ENCODE data around the gene KCNMB2.
"Not testable (repeated sequence)": the region's sequence is repeated elsewhere in the genome, so short reads cannot be mapped to it uniquely, and the experiment has no call there.

The KCNMB2 gene

DNA sequence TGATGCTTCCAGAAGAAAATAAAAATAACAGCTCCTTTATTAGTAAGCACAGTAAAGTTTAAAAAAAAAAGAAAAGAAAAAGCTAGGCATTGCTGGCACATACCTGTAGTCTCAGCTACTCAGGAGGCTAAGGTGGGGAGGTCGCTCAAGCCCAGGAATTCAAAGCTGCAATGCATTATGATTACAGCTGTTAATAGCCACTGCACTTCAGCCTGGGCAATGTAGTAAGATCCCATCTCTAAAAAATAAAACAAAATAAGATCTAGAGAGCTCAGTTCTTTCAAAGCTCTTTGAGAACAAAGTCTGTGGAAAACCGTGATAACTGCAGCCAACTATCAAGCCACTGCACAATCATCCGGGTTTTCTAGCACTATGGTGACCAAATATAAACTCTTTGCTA lies 323.1 kb downstream of the KCNMB2 start:
- Histone ChIP-seq H3K4me3 (ENCODE audit: low read length) (no peak overlapping the region), H3K27me3 (ENCODE audit: control insufficient read depth, insufficient read depth, low read length) (no peaks in the 10 kb centered on the region), H3K27ac (ENCODE audit: low read depth, low read length) (no peak overlapping the region), H3K4me1 (ENCODE audit: control insufficient read depth, insufficient read depth, low read length) (no peaks in the 10 kb centered on the region), H3K9ac (ENCODE audit: low read length) (no peak overlapping the region), H3K36me3 (ENCODE audit: control insufficient read depth, insufficient read depth, low read length) (no peaks in the 10 kb centered on the region)

DNA sequence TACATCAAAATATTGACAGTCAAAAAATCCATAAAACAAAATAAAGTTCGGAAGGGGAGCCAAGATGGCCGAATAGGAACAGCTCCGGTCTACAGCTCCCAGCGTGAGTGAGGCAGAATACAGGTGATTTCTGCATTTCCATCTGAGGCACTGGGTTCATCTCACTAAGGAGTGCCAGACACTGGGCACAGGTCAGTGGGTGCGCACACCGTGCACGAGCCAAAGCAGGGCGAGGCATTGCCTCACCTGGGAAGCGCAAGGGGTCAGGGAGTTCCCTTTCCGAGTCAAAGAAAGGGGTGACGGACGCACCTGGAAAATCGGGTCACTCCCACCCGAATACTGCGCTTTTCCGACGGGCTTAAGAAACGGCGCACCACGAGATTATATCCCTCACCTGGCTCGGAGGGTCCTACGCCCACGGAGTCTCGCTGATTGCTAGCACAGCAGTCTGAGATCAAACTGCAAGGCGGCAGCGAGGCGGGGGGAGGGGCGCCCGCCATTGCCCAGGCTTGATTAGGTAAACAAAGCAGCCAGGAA lies 323.7 kb downstream of the KCNMB2 start:
- H3K4me1 ChIP-seq (ENCODE audit: control insufficient read depth, insufficient read depth, low read length); H3K9ac ChIP-seq (ENCODE audit: low read length); H3K4me3 ChIP-seq (ENCODE audit: low read length); H3K36me3 ChIP-seq (ENCODE audit: control insufficient read depth, insufficient read depth, low read length); H3K27ac ChIP-seq (ENCODE audit: low read depth, low read length); H3K27me3 ChIP-seq (ENCODE audit: control insufficient read depth, insufficient read depth, low read length): not testable (repeated sequence)

DNA sequence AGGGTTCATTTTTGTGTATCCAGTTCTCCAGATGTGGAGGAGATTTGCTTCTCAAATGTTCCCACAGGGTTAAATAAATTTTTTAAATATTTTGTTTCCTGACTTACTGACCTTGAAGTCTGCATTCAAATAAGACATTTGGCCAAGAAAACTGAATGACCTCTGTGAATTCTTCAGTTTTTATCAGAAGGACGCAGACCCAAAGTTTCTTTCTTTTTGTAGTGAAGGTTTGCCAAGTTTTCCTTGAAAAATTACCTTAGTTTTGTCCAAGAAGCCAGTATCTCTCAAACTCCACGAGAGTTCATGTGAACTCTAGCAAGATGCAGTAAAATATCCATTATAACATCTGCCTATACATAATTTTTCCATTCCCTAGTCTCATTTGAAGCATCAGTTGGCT lies 332.4 kb downstream of the KCNMB2 start:
- Histone ChIP-seq H3K27ac (ENCODE audit: low read depth, low read length) (no peak overlapping the region), H3K4me1 (ENCODE audit: control insufficient read depth, insufficient read depth, low read length) (no peaks in the 10 kb centered on the region), H3K36me3 (ENCODE audit: control insufficient read depth, insufficient read depth, low read length) (no peaks in the 10 kb centered on the region), H3K9ac (ENCODE audit: low read length) (no peak overlapping the region), H3K4me3 (ENCODE audit: low read length) (no peak overlapping the region), H3K27me3 (ENCODE audit: control insufficient read depth, insufficient read depth, low read length) (no peaks in the 10 kb centered on the region)

DNA sequence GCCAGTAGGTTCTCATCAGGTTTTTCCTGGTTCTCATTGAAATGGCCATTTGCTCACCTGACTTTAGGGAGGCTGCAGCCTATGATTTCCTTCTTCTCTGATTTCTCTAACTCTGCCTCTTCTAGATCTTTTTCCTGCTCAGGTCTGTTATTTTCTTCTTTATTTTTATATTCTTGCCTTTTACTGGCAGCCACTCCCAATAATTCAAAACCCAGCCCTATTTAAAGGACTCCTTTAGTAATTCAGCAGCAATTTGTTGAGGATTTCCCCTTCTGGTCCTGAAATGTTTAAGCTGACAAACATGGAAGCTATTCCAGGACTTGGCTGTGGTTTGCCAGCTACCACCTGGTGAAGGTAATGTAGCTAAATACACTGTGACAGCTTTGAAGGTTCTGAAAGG lies 333.8 kb downstream of the KCNMB2 start:
- H3K27ac ChIP-seq (ENCODE audit: low read depth, low read length): no peak overlapping the region
- no peaks in the 10 kb centered on the region for H3K4me1 ChIP-seq (ENCODE audit: control insufficient read depth, insufficient read depth, low read length)
- H3K4me3 ChIP-seq (ENCODE audit: low read length): no peak overlapping the region

DNA sequence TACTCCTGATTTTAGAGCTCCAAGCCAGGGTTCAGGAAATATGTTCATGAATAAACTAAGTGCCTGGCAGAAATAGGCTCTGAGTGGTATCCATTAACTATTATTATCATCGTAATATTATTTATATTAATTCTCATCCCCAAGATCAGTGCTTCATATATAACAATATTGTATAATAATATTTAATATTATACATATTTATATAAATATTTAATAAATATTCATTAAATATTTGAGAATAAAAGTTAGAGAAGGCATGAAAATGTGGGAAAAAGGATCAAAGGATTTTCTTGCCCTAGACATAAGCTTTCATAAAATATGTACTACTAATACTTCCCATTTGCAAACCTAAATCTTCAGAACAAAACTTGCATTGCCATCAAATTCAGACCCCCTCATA lies 338.9 kb downstream of the KCNMB2 start:
- H3K4me1 ChIP-seq (ENCODE audit: control insufficient read depth, insufficient read depth, low read length): no peaks in the 10 kb centered on the region
- H3K27me3 ChIP-seq (ENCODE audit: control insufficient read depth, insufficient read depth, low read length): no peaks in the 10 kb centered on the region
- no peak overlapping the region for H3K9ac ChIP-seq (ENCODE audit: low read length)
- no peak overlapping the region for H3K4me3 ChIP-seq (ENCODE audit: low read length)
- no peak overlapping the region for H3K27ac ChIP-seq (ENCODE audit: low read depth, low read length)
- H3K36me3 ChIP-seq (ENCODE audit: control insufficient read depth, insufficient read depth, low read length): no peaks in the 10 kb centered on the region

More for the DNA sequence above, 333.8 kb downstream of the KCNMB2 start:
- Histone ChIP-seq H3K27me3 (ENCODE audit: control insufficient read depth, insufficient read depth, low read length) (no peaks in the 10 kb centered on the region), H3K36me3 (ENCODE audit: control insufficient read depth, insufficient read depth, low read length) (no peaks in the 10 kb centered on the region), H3K9ac (ENCODE audit: low read length) (no peak overlapping the region)

DNA sequence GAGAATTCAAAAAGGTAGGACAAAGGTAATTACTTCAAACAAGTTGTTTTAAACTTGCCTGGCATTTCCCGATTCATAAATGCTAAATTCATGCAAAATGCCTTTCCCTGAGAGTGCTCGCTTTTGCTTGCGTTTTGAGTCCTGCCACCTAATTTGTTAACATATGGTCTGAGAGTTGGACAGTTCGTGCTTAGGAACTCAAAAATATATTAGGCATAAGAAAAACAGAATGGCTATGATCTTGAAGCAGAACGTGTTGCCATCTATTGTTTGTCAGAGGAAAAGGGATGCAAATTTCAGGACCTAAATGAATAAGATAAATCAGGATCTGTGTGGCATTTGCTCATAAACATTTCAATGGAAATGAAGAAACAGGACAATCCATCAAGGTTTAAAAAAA lies 339.6 kb downstream of the KCNMB2 start:
- Histone ChIP-seq H3K27me3 (ENCODE audit: control insufficient read depth, insufficient read depth, low read length) (no peaks in the 10 kb centered on the region), H3K4me3 (ENCODE audit: low read length) (no peak overlapping the region), H3K4me1 (ENCODE audit: control insufficient read depth, insufficient read depth, low read length) (no peaks in the 10 kb centered on the region), H3K9ac (ENCODE audit: low read length) (no peak overlapping the region), H3K36me3 (ENCODE audit: control insufficient read depth, insufficient read depth, low read length) (no peaks in the 10 kb centered on the region), H3K27ac (ENCODE audit: low read depth, low read length) (no peak overlapping the region)

DNA sequence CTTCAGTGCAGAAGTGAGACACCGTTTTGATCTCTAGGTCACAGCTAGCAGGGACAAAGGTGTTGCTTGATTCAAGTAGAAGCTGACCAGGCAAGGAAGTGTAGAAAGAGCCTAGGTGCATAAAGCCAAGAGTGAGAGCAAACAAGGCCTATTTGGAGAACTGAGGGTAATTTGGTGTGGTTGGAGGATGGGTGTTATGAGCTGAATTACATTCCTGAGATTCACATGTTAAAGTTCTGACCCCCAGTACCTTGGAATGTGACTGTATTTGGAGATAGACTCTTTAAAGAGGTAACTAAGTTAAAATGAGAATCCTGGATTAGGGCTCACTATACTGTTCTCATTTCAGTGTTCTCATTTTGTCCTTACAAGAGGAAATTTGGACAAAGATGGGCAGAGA lies 344.0 kb downstream of the KCNMB2 start:
- Histone ChIP-seq H3K27ac (ENCODE audit: low read depth, low read length) (no peak overlapping the region), H3K4me1 (ENCODE audit: control insufficient read depth, insufficient read depth, low read length) (no peaks in the 10 kb centered on the region), H3K9ac (ENCODE audit: low read length) (no peak overlapping the region), H3K4me3 (ENCODE audit: low read length) (no peak overlapping the region), H3K36me3 (ENCODE audit: control insufficient read depth, insufficient read depth, low read length) (no peaks in the 10 kb centered on the region), H3K27me3 (ENCODE audit: control insufficient read depth, insufficient read depth, low read length) (no peaks in the 10 kb centered on the region)

All from rectal smooth muscle tissue (tissue), 1 donor.